GM21515 (cell line): ENCODE results near the gene ARHGAP33.

ENCODE experiments used
- ATAC-seq: cut with Tn5 transposase; IDR thresholded peaks from one replicate; pipeline ENCODE4 v1.9.1; 2021; ENCODE audit not compliant: unreplicated experiment

The ARHGAP33 gene

GRCh38 chr19:35775298-35776101, at the start of gene ARHGAP33:
ARHGAP33 (plus strand) TSS chr19:35775564; CDS start chr19:35775659, 95 bp downstream.
- peak; percentile 91 for ATAC-seq

GRCh38 chr19:35727053-35727955, 48.1 kb upstream of the ARHGAP33 start:
- no peak for ATAC-seq

GRCh38 chr19:35727956-35728706, 47.2 kb upstream of the ARHGAP33 start:
- no peak for ATAC-seq

- no peak for ATAC-seq
Observed at GRCh38 chr19:35729021-35729420, 46.3 kb upstream of the ARHGAP33 start.

GRCh38 chr19:35729763-35730162, 45.6 kb upstream of the ARHGAP33 start:
- ATAC-seq, result no peak

GRCh38 chr19:35730326-35730725, 45.0 kb upstream of the ARHGAP33 start:
- no peak for ATAC-seq

GRCh38 chr19:35731353-35731752, 44.0 kb upstream of the ARHGAP33 start:
- no peak for ATAC-seq

GRCh38 chr19:35731779-35732405, 43.5 kb upstream of the ARHGAP33 start:
- no peak for ATAC-seq

- no peak for ATAC-seq
Observed at GRCh38 chr19:35732540-35733179, 42.7 kb upstream of the ARHGAP33 start.

GRCh38 chr19:35733180-35734125, 41.9 kb upstream of the ARHGAP33 start:
- no peak for ATAC-seq

- no peak for ATAC-seq
Observed at GRCh38 chr19:35734273-35734672, 41.1 kb upstream of the ARHGAP33 start.

- ATAC-seq, result no peak
Observed at GRCh38 chr19:35734889-35735288, 40.5 kb upstream of the ARHGAP33 start.

- ATAC-seq, result no peak
Observed at GRCh38 chr19:35736913-35737886, 38.2 kb upstream of the ARHGAP33 start.

- ATAC-seq, result no peak
Observed at GRCh38 chr19:35738021-35738886, 37.1 kb upstream of the ARHGAP33 start.

- no peak for ATAC-seq
Observed at GRCh38 chr19:35738887-35739229, 36.5 kb upstream of the ARHGAP33 start.

- no peak for ATAC-seq
Observed at GRCh38 chr19:35739275-35740107, 35.9 kb upstream of the ARHGAP33 start.
